Fibroblast of skin of abdomen (primary cell): ENCODE data around the gene SLC44A3.
"Not testable (repeated sequence)": the region's sequence is repeated elsewhere in the genome, so short reads cannot be mapped to it uniquely, and the experiment has no call there.

ENCODE experiments used
- DNase-seq: peaks from one replicate; pipeline ENCODE4 v3.0.0-alpha.2; 2013

SLC44A3 gene

DNA sequence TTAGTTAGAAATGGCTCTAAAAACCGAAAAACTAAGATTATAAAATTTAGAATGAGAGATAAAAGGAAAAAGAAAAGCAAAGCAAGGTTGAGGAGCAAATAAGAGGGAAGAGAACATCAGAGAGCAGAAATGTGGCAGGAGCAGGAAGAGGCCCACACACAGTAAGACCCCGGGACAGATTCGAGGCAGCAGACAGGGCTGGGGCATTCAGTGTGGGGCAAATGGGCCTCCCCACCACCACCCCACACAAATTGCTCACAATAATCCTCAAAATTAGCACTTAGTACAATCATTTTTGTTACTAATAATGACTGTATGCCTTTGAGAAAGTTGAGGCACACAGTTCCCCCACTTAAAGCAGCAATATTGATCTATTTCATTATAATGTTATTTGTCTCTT lies 17.1 kb upstream of the SLC44A3 start:
- DNase-seq: no peak

- peak; percentile 35 for DNase-seq
Measured at GRCh38 chr1:94803517-94804441, 16.4 kb upstream of the SLC44A3 start.

DNA sequence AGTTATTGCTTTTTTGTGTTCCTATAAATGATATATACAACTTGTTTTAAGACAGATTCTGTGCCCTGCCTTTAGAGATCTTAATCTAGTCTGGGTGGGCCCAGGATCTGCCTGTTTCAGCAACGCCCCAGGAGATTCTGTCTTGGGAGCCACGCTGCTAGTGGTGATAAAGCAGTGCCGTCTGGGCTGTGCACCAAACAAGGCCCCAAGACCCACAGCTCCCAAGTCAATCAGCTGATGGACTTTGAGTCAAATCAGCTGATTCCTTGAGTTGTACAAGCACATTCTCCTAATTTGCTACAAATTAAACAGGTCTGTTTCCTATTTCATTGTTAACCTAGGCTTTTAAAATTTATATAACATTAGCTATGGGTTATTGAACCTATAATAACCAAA lies 15.7 kb upstream of the SLC44A3 start:
- DNase-seq: no peak

GRCh38 chr1:94805912-94806311 lies 14.2 kb upstream of the SLC44A3 start:
- DNase-seq: peak; percentile 57

DNA sequence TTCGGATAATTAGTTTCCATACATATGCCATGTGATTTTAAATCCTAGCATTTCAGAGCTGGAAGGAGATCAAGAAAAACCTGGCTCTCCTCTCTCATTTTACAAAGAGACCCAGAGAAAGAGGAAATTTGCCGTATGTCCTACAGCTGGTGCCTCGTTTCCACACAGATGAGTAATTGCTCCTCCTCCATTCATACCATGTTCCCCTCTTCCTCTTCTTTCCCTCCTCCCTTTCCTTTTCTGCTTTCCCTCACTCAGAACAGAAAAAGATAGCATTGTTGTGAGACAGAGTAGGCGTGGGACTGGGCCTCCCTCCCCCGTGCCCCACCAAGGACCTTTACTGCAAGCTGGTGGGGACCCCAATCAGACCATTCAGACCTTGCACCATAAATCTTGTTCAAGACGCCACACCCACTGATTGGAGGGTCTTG lies 13.7 kb upstream of the SLC44A3 start:
- DNase-seq: peak; percentile 75

GRCh38 chr1:94807742-94808491 lies 12.2 kb upstream of the SLC44A3 start:
- no peak for DNase-seq

DNA sequence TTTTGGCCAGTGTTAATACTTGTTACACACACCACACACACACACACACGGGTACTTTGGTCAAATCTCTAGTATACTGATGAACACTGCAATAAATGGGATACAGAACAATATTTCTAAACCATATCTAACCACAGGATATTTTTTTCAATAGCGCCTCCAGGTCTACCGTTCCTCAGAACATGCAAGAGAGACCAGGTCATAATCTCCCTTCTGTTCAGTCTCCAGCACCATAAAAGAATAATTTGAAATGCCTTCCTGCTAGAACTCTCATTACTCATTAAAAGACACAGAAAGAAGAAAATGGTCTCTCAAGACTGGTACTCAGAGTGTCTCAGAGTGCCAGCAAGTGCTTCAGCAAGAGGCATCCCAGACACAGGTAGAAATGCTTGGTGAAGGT lies 11.5 kb upstream of the SLC44A3 start:
- no peak for DNase-seq

DNA sequence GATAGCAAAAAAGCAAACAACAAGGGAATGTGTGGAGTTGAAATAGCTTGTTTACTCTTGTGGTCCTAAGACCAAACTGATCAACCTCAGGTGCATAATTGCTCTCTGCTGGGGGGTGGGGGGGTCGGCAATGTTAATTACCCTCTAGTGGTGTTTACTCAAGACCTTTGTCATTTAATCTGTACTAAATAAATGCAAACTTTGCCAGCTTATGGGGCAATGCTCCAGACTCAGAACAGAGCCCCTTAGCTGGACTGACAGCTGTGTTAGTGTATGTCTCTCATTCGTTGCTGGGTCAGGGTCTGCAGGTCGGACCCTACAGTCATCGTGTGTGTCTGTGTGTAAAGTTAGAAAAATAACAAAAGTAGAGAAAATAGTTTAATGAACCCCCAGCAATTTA lies 7.2 kb upstream of the SLC44A3 start:
- no peak for DNase-seq

DNA sequence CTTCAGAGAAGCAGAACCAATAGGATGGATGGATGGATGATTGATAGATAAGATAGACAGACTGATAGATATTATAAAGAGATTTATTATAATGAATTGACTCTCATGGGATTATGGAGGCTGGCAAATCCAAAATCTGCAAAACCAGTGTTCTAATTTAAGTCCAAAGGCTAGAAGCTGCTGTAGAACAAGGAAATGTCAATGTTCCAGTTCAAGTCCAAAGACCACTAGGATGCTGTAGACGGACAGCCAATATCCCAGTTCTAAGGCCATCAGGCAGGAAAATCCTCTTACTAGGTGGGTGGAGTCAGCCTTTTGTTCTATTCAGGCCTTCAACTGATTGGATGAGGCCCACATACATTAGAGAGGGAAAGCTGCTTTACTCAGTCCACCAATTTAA lies 4.1 kb upstream of the SLC44A3 start:
- DNase-seq: no peak

DNA sequence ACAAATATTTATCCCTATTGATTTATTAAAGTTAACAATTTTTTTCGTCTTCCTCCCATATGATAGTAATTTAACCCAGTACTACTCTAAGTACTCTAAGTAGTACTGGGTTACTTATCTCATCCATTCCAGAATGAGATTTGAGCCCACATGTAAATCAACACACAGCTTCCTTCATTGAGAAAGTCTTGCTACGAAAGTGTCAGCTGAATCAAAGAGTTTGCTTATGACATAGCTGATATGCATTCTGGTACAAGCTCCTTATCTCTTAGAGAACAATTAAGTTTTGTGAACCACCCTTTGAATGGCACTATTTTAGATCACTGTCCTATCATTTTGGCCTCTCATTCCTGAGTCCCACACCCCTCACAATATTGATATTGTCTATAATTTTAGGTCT lies 2.4 kb upstream of the SLC44A3 start:
- DNase-seq: no peak

DNA sequence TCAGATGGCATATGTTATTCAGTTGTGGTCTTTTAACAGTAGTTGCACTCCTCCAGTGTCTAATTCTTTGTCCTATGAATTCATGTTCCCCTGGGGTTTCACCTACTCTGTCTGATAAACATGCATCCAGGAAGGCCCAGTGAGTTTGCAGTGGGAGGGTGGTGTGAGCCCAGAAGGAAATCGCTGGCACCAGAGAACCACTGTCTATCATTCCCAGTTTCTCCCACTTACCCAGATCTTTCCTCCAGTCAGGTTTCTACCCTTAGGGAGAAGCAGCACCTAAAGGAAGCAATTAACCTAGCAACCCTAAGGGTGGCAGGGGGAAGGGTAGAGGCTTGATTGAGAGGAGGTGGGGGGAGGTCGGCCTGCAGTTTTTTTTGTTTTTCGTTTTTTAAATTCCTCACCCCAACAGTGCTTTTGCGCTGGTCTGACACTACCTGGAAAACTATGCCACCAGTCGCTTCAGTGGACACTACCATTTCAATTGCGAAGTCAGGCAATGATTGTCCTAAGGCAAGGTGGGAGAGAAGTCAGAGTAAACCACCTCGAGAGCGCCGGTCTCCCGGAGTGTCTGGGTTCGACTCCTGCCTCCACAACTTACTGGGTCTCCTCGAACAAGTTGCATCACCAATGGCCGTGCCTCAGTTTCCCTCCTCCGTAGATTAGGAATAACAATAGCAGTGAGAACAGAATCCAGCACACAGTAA lies 766 bp upstream of the SLC44A3 start:
- no peak for DNase-seq

DNA sequence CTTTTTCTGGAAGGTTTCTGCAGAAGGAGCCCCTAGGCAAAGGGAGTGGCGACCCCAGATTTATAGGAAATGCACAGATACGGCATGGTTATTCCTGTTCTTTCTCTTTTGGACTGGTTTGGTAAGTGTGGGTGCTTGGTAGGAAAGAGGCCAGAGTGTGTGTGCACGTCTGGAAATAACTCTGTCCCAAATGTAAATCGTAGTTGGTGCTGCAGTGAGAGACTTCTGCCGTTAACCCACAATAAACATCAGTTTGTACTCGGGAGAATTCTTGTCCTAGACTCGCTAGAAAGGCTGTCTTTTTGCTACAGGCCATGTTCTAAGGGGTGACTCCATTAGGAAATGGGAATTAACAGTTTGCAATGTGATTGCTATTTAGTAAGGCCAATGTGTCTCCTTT lies 779 bp downstream of the SLC44A3 start:
- DNase-seq: no peak

DNA sequence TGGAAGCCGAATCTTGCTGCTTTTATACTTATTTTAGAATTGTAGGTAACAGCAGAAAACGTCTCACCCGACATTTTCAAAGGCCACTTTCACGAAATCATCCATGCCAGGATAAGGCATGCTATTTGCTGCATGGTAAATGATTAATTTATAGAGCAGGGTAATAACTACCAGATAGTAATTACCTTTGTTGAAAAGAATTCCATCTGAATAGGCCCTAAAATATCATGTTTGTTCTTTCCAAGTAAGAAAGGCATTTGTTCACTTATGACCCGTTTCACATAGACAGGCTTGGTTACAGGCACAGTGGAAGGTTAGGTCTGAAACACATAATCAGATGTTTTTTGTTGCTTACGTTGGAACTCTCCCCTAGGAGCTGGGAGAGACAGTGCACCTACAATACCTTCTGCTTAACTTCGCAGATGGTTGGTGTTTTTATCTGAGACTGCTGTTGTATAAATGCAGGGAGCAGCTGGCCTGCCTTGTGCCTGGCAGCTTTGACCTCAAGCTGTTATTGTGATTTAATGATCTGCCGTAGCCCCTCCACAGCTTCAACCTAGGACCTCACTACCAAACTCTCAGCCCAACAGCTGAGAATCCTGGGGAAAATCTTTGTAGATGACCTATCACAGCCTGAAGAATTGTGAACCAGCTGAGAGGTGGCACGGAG lies 1.6 kb downstream of the SLC44A3 start:
- no peak for DNase-seq

DNA sequence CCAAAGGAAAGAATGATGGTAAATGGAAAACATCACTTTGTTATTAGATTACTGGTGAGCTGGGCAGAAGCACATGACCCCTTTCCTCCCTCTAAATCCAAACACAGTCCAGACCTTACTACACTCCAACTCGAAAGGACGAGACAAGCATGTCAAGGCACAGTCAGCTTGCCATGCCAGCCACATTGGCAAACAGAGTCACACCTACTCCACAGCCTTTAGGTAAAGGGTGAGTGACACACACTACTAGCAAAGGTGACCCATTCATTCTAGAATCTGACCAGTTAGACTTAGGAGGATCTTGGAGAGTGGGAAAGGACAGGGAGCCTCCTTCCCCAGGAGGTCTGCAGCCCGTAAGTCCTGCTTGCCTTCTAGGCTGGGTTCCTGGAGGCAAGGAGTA lies 3.0 kb downstream of the SLC44A3 start:
- no peak for DNase-seq

DNA sequence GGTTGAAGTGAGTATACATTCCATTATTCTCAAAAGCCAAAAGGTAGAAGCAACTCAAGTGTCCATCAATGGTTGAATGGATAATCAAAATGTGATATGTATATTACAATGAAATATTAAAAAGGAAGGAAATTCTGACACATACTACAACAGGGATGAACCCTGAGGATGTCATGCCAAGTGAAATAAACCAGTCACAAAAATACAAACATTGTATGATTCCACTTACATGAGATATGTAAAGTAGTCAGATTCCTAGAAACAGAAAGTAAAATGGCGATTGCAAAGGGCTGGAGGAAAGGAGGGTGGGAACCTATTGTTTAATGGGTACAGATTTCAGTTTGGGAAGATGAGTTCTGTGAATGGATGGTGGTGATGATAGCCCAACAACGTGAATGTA lies 5.8 kb downstream of the SLC44A3 start:
- DNase-seq: no peak

- DNase-seq: no peak
Measured at GRCh38 chr1:94827434-94827833, 7.3 kb downstream of the SLC44A3 start.

GRCh38 chr1:94828251-94828650 lies 8.1 kb downstream of the SLC44A3 start:
- no peak for DNase-seq

DNA sequence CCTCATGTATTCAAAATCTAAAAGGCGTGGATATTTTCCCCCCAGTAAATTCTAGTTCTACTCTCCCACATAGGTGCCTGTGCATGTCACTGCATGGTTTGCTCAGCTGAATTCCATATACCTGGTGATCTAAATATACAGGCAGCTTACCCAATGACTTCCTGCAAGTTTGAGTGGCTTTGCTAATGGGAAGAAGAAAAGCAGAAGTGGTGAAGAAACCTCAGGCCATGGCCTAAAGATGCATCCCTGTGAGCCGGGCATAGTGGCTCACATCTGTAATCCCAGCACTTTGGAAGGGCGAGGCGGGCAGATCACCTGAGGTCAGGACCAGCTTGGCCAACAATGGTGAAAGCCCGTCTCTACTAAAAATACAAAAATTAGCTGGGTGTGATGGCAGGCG lies 11.5 kb downstream of the SLC44A3 start:
- DNase-seq: no peak

DNA sequence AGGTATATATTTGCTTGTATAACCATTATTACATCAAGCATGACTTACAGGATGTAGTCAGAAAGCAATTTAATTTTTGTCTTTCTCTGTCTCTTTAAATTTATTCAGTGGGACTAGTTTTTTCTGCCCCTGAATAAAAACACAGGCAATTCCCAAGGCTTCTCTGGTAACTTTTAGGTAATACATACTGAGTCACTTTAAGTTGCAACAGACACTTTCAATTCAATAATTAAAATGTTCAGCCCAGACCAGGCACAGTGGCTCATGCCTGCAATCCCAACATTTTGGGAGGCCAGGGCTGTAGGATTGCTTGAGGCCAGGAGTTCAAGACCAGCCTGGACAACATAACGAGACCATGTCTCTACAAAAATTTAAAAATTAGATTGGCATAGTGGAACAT lies 12.3 kb downstream of the SLC44A3 start:
- peak; percentile 23 for DNase-seq

DNA sequence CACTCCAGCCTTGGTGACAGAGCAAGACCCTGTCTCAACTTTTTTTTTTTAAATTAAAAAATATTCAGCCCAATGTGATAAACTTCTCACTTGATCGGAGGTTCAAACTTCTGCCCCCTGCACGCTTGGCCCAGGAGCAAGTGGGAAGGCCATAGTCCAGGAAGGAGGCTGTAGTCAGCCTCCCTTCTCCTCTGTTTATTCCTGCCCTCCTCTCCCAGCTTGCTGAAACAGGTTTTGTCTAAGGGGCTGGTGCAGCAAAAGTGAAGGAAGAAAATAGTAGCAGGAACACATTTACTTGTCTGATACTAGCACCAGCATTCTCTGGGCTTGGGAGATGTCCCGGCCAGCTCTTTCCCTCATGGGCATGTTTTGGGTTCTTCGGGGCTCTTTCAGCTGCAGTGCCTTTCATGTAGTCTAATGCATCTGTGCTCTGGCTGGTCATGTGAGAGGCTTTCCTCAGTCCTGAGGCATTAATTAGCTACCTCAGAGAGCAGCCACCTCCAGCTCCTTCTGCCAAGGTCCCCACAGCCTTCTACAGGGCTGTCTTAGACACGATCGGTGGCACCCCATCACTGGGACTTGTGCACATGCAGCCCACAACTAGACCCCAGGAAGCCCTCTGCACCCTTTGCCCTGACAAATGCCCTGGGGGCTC lies 12.9 kb downstream of the SLC44A3 start:
- no peak for DNase-seq

DNA sequence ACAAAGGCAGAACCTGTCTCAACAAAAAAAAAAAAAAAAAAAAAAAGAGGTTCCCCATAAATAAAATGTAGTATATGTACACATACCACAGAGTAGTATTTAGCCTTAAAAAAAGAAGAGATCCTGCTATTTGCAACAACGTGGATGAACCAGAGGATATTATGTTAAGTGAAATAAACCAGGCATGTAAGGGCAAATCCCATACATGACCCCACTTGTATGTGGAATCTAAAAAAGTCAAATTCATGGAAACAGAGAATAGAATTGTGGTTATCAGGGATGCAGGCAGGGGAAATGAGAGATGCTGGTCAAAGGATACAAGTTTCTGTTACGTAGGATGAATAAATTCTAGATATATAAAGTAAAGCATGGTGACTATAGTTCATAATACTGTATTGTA lies 16.7 kb downstream of the SLC44A3 start:
- no peak for DNase-seq

DNA sequence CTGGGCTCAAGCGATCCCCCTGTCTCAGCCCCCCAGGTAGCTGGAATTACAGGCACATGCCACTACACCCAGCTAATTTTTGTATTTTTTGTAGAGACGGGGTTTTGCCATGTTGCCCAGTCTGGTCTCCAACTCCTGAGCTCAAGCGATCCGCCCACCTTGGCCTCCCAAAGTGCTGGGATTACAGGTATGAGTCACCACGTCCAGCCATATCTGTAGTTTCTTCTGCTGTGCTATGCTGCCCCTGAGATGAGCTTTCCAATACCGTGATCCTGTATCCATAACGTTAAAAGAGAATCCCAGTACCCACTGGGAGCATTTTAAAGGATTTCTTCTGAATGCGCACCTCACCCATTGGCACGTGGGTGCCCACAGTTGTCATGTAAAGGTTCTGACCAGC lies 20.2 kb downstream of the SLC44A3 start:
- DNase-seq: not testable (repeated sequence)
